OCI-LY1 (cell line): Measurements from ENCODE around the gene KHDC4.

Source experiments
- H2AFZ ChIP-seq: fragments of 200-600 bp; sonication (generic), shearing (Covaris generic); 2 replicates; pipeline ENCODE4 v1.6.0; 2014; ENCODE audit warnings: antibody characterized with exemption, mild to moderate bottlenecking, low read length
- H3F3A ChIP-seq: fragments of 200-600 bp; sonication (generic), shearing (Covaris generic); 2 replicates; pipeline ENCODE4 v1.6.0; 2014; ENCODE audit warnings: mild to moderate bottlenecking, antibody characterized with exemption, low read length, moderate library complexity; ENCODE audit not compliant: insufficient read depth
- H3K27ac ChIP-seq: fragments of 200-600 bp; sonication (generic); 2 replicates; pipeline ENCODE4 v1.5.1; 2014; ENCODE audit warnings: low read length, mixed run types, mild to moderate bottlenecking, low read depth; ENCODE audit not compliant: poor library complexity, severe bottlenecking
- H3K27me3 ChIP-seq: fragments of 200-600 bp; sonication (generic); 2 replicates; pipeline ENCODE4 v1.6.0; 2014; ENCODE audit warnings: antibody characterized with exemption, mild to moderate bottlenecking, low read length, moderate library complexity; ENCODE audit not compliant: insufficient read depth
- H3K36me3 ChIP-seq: fragments of 200-600 bp; sonication (generic); 2 replicates; pipeline ENCODE4 v1.6.1; 2014; ENCODE audit warnings: mild to moderate bottlenecking, antibody characterized with exemption, low read length, moderate library complexity, mixed read lengths; ENCODE audit not compliant: insufficient read depth
- H3K4me1 ChIP-seq: fragments of 200-600 bp; sonication (generic); 2 replicates; pipeline ENCODE4 v1.5.1; 2014; ENCODE audit warnings: mild to moderate bottlenecking, low read length, moderate library complexity; ENCODE audit not compliant: insufficient read depth, severe bottlenecking
- H3K4me2 ChIP-seq: fragments of 200-600 bp; sonication (generic), shearing (Covaris generic); 2 replicates; pipeline ENCODE4 v1.6.1; 2014; ENCODE audit warnings: low read length
- H3K4me3 ChIP-seq: fragments of 200-600 bp; sonication (generic); 2 replicates; pipeline ENCODE4 v1.5.1; 2014; ENCODE audit warnings: low read length, low read depth, mild to moderate bottlenecking, mixed read lengths; ENCODE audit not compliant: poor library complexity, severe bottlenecking
- H3K79me2 ChIP-seq: fragments of 200-600 bp; shearing (Covaris generic); 2 replicates; pipeline ENCODE4 v1.6.1; 2016; ENCODE audit warnings: mixed run types, low read length, mixed read lengths; ENCODE audit not compliant: insufficient read depth
- H3K9ac ChIP-seq: fragments of 200-600 bp; sonication (generic), shearing (Covaris generic); 2 replicates; pipeline ENCODE4 v1.6.1; 2014; ENCODE audit warnings: mild to moderate bottlenecking, low read length, mixed read lengths
- H3K9me2 ChIP-seq: fragments of 200-600 bp; sonication (generic), shearing (Covaris generic); 2 replicates; pipeline ENCODE4 v1.6.1; 2014; ENCODE audit warnings: low read depth, mild to moderate bottlenecking, low read length, mixed read lengths
- H3K9me3 ChIP-seq: fragments of 200-600 bp; shearing (Covaris generic); 2 replicates; pipeline ENCODE4 v1.6.1; 2014; ENCODE audit warnings: low read length, mixed read lengths
- H4K20me1 ChIP-seq: fragments of 200-600 bp; sonication (generic), shearing (Covaris generic); 2 replicates; pipeline ENCODE4 v1.6.0; 2016; ENCODE audit warnings: mild to moderate bottlenecking, low read length; ENCODE audit not compliant: insufficient read depth
- EZH2 ChIP-seq: fragments of 200-600 bp; sonication (generic), shearing (Covaris generic); IDR thresholded peaks from 2 replicates; pipeline ENCODE4 v1.8.0; 2017; ENCODE audit warnings: borderline replicate concordance, mixed run types, mild to moderate bottlenecking, antibody characterized with exemption, low read length, moderate library complexity, mixed read lengths
- TF ChIP-seq, protein P1 (sequence below): fragments of 200-600 bp; sonication (generic), shearing (Covaris generic); IDR thresholded peaks from 2 replicates; pipeline ENCODE4 v1.5.1; 2017; ENCODE audit warnings: mild to moderate bottlenecking, antibody characterized with exemption, low read length, moderate library complexity, mixed read lengths

KHDC4 gene

DNA sequence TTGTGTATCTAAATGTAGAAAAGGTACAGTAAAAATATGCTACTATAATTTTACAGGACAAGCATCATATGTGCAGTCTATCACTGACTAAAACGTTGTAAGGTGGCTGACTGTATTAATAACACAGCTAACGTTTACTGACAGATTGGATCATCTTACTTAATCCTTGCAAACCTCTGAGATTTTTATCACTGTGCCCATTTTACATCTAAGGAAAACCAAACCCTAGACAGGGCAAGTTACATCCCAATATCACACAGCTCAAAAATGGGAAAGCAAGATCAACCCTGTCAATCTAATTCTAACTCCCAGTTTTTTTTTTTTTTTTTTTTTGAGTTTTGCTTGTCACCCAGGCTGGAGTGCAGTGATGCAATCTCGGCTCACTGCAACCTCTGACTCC, 15.6 kb downstream of the KHDC4 start:
- H3K36me3 ChIP-seq = peaks cover 96% of the 10 kb centered on the region

DNA sequence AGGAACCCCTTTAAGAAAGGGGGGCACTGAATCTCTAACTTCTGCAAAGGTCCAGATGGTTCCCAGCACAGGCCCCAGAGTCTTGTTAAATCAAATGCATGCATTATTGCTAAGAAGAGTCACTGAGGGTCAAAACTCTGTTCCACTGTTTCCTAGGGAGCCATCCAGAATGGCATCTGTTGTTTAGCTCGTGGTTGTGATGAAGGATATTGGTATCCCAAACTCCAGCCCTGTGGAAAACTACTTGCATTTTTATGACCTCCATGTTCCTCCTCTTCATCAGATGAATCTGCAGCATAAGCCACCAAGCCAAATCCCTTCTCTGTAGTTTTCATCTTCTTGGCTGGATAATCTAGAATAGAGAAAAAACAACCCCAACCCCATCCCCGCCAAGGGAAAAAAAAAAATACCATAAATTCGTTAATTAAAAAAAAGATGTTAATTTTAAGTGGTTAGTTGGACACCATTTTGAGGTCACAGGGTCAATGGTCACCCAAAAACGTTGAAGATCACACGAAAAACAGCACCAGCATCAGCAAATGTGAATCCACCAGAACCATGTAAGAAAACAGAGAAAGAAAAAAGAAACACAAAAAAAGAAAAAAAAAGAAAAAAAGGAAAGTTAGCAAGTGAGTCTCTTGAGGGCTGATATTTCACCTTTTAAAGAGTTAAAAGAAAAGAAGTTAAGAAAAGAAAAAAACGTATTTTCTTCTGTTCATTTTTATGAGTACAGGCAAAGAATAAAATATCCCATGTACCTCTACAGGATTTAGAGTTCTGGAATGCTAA, 20.1 kb downstream of the KHDC4 start:
- no peaks in the 10 kb centered on the region for H3K9me3 ChIP-seq
- TF ChIP-seq, protein P1, sequence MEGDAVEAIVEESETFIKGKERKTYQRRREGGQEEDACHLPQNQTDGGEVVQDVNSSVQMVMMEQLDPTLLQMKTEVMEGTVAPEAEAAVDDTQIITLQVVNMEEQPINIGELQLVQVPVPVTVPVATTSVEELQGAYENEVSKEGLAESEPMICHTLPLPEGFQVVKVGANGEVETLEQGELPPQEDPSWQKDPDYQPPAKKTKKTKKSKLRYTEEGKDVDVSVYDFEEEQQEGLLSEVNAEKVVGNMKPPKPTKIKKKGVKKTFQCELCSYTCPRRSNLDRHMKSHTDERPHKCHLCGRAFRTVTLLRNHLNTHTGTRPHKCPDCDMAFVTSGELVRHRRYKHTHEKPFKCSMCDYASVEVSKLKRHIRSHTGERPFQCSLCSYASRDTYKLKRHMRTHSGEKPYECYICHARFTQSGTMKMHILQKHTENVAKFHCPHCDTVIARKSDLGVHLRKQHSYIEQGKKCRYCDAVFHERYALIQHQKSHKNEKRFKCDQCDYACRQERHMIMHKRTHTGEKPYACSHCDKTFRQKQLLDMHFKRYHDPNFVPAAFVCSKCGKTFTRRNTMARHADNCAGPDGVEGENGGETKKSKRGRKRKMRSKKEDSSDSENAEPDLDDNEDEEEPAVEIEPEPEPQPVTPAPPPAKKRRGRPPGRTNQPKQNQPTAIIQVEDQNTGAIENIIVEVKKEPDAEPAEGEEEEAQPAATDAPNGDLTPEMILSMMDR = no peak
- TF ChIP-seq EZH2 = no peak
- peaks cover 9% of the 10 kb centered on the region for H3F3A ChIP-seq
- H3K9ac ChIP-seq = no peak overlapping the region
- no peaks in the 10 kb centered on the region for H3K79me2 ChIP-seq
- H3K4me1 ChIP-seq = peaks cover 23% of the 10 kb centered on the region
- H3K27ac ChIP-seq = no peak overlapping the region
- H3K9me2 ChIP-seq = no peaks in the 10 kb centered on the region
- H3K36me3 ChIP-seq = peaks cover 83% of the 10 kb centered on the region
- H3K27me3 ChIP-seq = no peaks in the 10 kb centered on the region
- H4K20me1 ChIP-seq = no peaks in the 10 kb centered on the region
- H3K4me2 ChIP-seq = no peak overlapping the region
- no peak overlapping the region for H2AFZ ChIP-seq
- H3K4me3 ChIP-seq = no peak overlapping the region

More for the DNA sequence above, 15.6 kb downstream of the KHDC4 start:
- H3K9me2 ChIP-seq = no peaks in the 10 kb centered on the region
- no peak overlapping the region for H3K27ac ChIP-seq
- H2AFZ ChIP-seq = no peak overlapping the region
- no peak overlapping the region for H3K4me2 ChIP-seq
- H4K20me1 ChIP-seq = no peaks in the 10 kb centered on the region
- TF ChIP-seq, protein P1 = no peak
- TF ChIP-seq EZH2 = no peak
- no peak overlapping the region for H3K4me3 ChIP-seq
- no peaks in the 10 kb centered on the region for H3K27me3 ChIP-seq
- no peaks in the 10 kb centered on the region for H3K9me3 ChIP-seq
- H3K79me2 ChIP-seq = no peaks in the 10 kb centered on the region
- H3F3A ChIP-seq = no peaks in the 10 kb centered on the region
- H3K9ac ChIP-seq = no peak overlapping the region
- no peaks in the 10 kb centered on the region for H3K4me1 ChIP-seq

DNA sequence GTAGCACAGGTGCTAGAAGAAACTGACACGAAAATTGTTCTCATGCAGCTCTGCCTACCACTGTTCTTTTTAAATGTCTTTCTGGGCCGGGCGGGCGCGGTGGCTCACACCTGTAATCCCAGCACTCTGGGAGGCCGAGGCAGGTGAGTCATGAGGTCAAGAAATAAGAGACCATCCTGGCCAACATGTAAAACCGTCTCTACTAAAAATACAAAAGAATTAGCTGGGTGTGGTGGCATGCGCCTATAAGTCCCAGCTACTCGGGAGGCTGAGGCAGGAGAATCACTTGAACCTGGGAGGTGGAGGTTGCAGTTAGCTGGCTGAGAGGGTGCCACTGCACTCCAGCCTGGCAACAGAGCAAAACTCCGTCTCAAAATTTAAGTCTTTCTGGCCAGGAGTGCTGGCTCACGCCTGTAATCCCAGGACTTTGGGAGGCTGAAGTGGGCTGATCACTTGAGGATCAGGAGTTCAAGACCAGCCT, 22.1 kb downstream of the KHDC4 start:
- peak overlapping the region; percentile 95 for H3K4me2 ChIP-seq
- H4K20me1 ChIP-seq = no peaks in the 10 kb centered on the region
- no peak overlapping the region for H2AFZ ChIP-seq
- peak overlapping the region; percentile 65; the same call in 1 of the 2 replicates for H3K9ac ChIP-seq
- H3K27me3 ChIP-seq = no peaks in the 10 kb centered on the region
- no peak for TF ChIP-seq EZH2
- TF ChIP-seq, protein P1 = no peak
- no peaks in the 10 kb centered on the region for H3K79me2 ChIP-seq
- peaks cover 77% of the 10 kb centered on the region for H3K36me3 ChIP-seq
- H3K4me1 ChIP-seq = peaks cover 23% of the 10 kb centered on the region
- peaks cover 9% of the 10 kb centered on the region for H3F3A ChIP-seq
- H3K4me3 ChIP-seq = no peak overlapping the region
- H3K9me3 ChIP-seq = no peaks in the 10 kb centered on the region
- H3K9me2 ChIP-seq = no peaks in the 10 kb centered on the region
- H3K27ac ChIP-seq = peak overlapping the region; percentile 80
